ENCODE data around the gene WASF3.

DNA sequence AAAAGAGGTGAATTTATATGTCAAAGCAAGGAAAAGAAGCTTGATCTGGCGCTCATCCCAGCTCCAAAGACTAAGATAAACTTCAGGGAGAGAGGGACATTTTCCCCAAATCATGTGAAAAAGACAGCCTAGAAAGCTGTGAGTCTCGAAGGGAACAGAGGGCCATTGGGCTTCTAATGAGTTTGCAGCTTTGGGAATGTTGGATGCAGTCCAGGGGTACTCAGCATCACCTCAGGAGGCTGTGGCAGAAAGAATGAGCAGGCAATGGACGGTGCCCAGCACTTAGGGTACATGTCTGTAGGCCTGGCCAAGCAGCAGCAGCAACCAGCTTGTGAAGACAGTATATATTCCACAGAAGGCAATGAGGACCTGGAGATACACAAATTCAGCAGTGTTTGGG lies 25.7 kb upstream of the WASF3 start:
- TF ChIP-seq, protein P1, sequence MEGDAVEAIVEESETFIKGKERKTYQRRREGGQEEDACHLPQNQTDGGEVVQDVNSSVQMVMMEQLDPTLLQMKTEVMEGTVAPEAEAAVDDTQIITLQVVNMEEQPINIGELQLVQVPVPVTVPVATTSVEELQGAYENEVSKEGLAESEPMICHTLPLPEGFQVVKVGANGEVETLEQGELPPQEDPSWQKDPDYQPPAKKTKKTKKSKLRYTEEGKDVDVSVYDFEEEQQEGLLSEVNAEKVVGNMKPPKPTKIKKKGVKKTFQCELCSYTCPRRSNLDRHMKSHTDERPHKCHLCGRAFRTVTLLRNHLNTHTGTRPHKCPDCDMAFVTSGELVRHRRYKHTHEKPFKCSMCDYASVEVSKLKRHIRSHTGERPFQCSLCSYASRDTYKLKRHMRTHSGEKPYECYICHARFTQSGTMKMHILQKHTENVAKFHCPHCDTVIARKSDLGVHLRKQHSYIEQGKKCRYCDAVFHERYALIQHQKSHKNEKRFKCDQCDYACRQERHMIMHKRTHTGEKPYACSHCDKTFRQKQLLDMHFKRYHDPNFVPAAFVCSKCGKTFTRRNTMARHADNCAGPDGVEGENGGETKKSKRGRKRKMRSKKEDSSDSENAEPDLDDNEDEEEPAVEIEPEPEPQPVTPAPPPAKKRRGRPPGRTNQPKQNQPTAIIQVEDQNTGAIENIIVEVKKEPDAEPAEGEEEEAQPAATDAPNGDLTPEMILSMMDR (IDR thresholded peaks at IDR 0.05 in 2 of 3, conservative IDR thresholded peaks at IDR 0.05 in 1 of 3; ENCODE audit: borderline replicate concordance in 1 of 3, insufficient read depth in 1 of 3, low read depth in 2 of 3, low read length in 2 of 3): no peak
- no peak for TF ChIP-seq CEBPB (IDR thresholded peaks at IDR 0.05; ENCODE audit: low read depth)
- TF ChIP-seq, protein P2, sequence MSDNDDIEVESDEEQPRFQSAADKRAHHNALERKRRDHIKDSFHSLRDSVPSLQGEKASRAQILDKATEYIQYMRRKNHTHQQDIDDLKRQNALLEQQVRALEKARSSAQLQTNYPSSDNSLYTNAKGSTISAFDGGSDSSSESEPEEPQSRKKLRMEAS (IDR thresholded peaks at IDR 0.05): no peak
